HL-60 (cell line): Measurements from ENCODE around the gene CPT1A.

Source experiments
- DNase-seq, 2 experiments: peaks; one replicate each; pipeline ENCODE4 v3.0.0-alpha.2; 2010 to 2020; ENCODE audit warnings: low read depth in 1 of 2, low spot score in 1 of 2
- H3K27ac ChIP-seq: fragments of 250-450 bp; sonication (Bioruptor Pico); replicated peaks from 2 replicates; pipeline ENCODE4 v1.5.1; 2020; ENCODE audit warnings: mild to moderate bottlenecking, moderate library complexity
- H3K27me3 ChIP-seq: fragments of 250-450 bp; sonication (Bioruptor Pico); 2 replicates; pipeline ENCODE4 v1.5.1; 2021; ENCODE audit warnings: mild to moderate bottlenecking, moderate library complexity; ENCODE audit not compliant: insufficient read depth, poor library complexity, severe bottlenecking
- H3K4me3 ChIP-seq: replicated peaks from 2 replicates; pipeline ENCODE4 v1.5.1; 2011; ENCODE audit warnings: mild to moderate bottlenecking, control low read depth, low read length; ENCODE audit not compliant: insufficient read depth
- CTCF ChIP-seq: IDR thresholded peaks from one replicate; pipeline ENCODE4 v1.5.1; 2011; ENCODE audit warnings: low read length, control low read depth, inconsistent platforms; ENCODE audit not compliant: insufficient read depth
- GABPA ChIP-seq: IDR thresholded peaks from 2 replicates; pipeline ENCODE4 v1.6.1; 2012; ENCODE audit warnings: low read depth
- POLR2AphosphoS5 ChIP-seq: IDR thresholded peaks from 2 replicates; pipeline ENCODE4 v1.6.1; 2012; ENCODE audit warnings: low read depth
- REST ChIP-seq: IDR thresholded peaks from 2 replicates; pipeline ENCODE4 v1.6.1; 2012; ENCODE audit warnings: low read depth; ENCODE audit not compliant: insufficient replicate concordance
- SPI1 ChIP-seq: IDR thresholded peaks from 2 replicates; pipeline ENCODE4 v1.6.1; 2012; ENCODE audit warnings: low read depth, mild to moderate bottlenecking, borderline replicate concordance

The CPT1A gene

DNA sequence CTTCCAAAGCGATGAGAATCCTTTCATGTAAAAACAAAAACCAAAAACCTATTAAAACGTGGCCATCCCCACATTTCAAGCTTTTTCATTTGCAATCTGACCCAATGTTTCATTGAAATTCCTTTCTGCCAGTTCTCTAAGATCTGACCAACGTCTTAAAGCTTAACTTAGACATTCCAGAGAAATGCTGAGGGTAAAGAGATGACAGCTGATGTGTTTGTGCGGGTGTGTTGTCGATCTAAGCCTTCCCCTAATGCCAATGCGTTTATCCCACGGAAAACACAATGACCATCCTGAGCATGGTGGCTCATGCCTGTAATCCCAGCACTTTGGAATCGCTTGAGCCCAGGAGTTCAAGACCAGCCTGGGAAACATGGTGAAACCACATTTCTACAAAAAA is 84.0 kb downstream of the CPT1A start:
- Histone ChIP-seq H3K27ac (no peak overlapping the region), H3K27me3 (no peaks in the 10 kb centered on the region), H3K4me3 (no peak overlapping the region)
- no peak for DNase-seq
- TF ChIP-seq CTCF (no peak), SPI1 (no peak), POLR2AphosphoS5 (no peak; the same call in 1 of the 2 replicates), GABPA (no peak), REST (no peak)

- Histone ChIP-seq H3K27me3 (no peaks in the 10 kb centered on the region), H3K27ac (no peak overlapping the region), H3K4me3 (no peak overlapping the region)
- no peak for DNase-seq
- no peak for TF ChIP-seq SPI1
- no peak for TF ChIP-seq POLR2AphosphoS5
- no peak for TF ChIP-seq REST
- no peak for TF ChIP-seq GABPA
These were observed 85.4 kb downstream of the CPT1A start for GRCh38 chr11:68756171-68756766.

GRCh38 chr11:68753300-68753699 is 88.4 kb downstream of the CPT1A start:
- Histone ChIP-seq H3K4me3 (no peak overlapping the region), H3K27me3 (no peaks in the 10 kb centered on the region), H3K27ac (no peak overlapping the region)
- TF ChIP-seq GABPA (no peak), CTCF (no peak), REST (no peak), POLR2AphosphoS5 (no peak), SPI1 (no peak)
- DNase-seq: no peak
